Left lung (tissue), 10 donors: ENCODE measurements around the gene KCNH4. TPM values are rescaled to one million over a fixed set of nuclear protein-coding genes. Genes with fewer than 3 reads are reported as not detected.

ENCODE experiments used
- ATAC-seq: fragments of 200-7000 bp; cut with Tn5 transposase; one replicate; pipeline ENCODE4 v1.9.1; 2020; ENCODE audit warnings: moderate library complexity
- DNase-seq, 4 donors: peaks; one replicate each; pipeline ENCODE4 v3.0.0-alpha.2; 2013 to 2020
- H3K27ac ChIP-seq, 2 donors: fragments of 200-600 bp; sonication (generic) in 1 of 2; one replicate each; pipeline versions ENCODE4 v1.5.0 to v1.8.0; 2020 to 2021
- H3K27me3 ChIP-seq, 2 donors: fragments of 200-600 bp; sonication (generic) in 1 of 2; one replicate each; pipeline versions ENCODE4 v1.5.0 to v1.8.0; 2020 to 2021
- H3K36me3 ChIP-seq, 2 donors: fragments of 200-600 bp; sonication (generic) in 1 of 2; one replicate each; pipeline versions ENCODE4 v1.5.0 to v1.8.0; 2020 to 2021
- H3K4me1 ChIP-seq, 2 donors: fragments of 200-600 bp; one replicate each; pipeline ENCODE4 v1.8.0; 2021
- H3K4me3 ChIP-seq, 2 donors: fragments of 200-600 bp; sonication (generic) in 1 of 2; one replicate each; pipeline versions ENCODE4 v1.5.0 to v1.8.0; 2020 to 2021; ENCODE audit warnings: mild to moderate bottlenecking in 1 of 2
- H3K9me3 ChIP-seq, 2 donors: fragments of 200-600 bp; sonication (generic) in 1 of 2; one replicate each; pipeline versions ENCODE4 v1.5.0 to v1.8.0; 2020 to 2021
- intact Hi-C, 2 donors: fragments of 100-400 bp; cut with DNase I; formaldehyde crosslinking; loops; one replicate each; pipeline versions ENCODE4 v1.11.2 to v1.14.2; 2022
- polyA plus RNA-seq, 6 donors: library from polyadenylated mRNA; unstranded; fragments of 120-200 nt; gene quantifications; one replicate each; pipeline ENCODE4 v1.2.1, GENCODE V29; 2013; ENCODE audit not compliant: insufficient read length in 6 of 6
- total RNA-seq, 2 donors: library from RNA; stranded (reverse); fragmentation: NEBNext Ultra II Directional; extraction: Animal tissue kit (Norgen Biotek cat#: 25700); gene quantifications; one replicate each; pipeline ENCODE4 v1.2.1, GENCODE V29; 2021
- TF ChIP-seq, protein P1 (sequence below), 2 donors: fragments of 200-600 bp; sonication (generic) in 1 of 2; IDR thresholded peaks; one replicate each; pipeline versions ENCODE4 v1.5.0 to v1.8.0; 2021; ENCODE audit warnings: antibody characterized with exemption in 2 of 2
- donor health status: DM: no; HTN: yes; CAD: no.
- donor health status: DM: no; HTN: no; CAD: no.

The KCNH4 gene
- total and polyA plus RNA-seq, 8 donors, result 0.03 to 0.16 (median 0.04) TPM; not detected in 2

DNA sequence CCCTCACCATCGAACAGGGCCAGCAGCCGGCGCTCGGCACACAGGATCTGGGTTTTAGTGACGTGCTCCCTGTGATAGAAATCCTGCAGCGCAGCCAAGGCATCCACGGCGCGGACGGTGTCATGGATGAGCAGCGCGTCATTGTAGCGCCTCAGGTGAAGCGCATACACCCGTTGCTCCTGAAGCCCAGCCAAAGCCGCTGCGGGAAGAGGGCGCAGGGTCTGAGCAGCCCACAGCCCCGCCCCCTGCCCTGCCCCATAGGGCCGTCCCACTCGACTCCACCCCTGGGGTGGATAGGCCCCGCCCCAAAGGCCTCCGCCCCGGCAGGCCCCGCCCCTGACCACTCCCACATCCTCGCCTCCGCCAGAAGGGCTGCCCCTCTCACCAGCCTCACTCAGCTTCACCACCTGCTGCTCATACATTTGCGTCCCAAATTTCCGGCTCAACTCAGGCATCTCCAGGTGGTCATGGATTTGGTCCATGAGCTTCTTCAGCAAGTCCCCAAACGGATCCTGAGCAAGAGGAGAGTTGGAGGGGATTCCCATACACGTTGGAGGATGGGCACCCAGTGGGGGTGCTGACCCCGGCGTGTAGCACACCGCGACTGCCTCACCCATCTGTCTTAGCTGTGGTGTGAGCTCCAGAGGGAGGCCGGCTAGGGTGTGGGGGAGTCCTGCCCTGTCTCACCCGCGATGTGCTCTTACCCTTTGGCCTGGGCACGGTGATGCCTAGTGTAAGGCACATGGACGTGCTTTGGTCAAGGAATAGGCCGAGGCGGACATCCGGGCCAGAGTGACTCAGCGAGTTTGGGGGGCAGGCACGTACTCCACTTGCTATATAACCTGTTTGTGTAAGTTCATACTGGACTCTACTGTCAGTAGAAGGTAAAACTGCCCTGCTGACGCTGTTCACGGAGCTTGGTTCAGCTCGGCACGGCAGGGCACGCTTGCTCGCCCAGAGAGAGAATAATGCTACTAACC is 73.1 kb downstream of the KCNH4 start:
- DNase-seq (peak in 3 of 4 donors; percentile 77 to 98 (median 87)), ATAC-seq (peak; percentile 83)
- TF ChIP-seq, protein P1, sequence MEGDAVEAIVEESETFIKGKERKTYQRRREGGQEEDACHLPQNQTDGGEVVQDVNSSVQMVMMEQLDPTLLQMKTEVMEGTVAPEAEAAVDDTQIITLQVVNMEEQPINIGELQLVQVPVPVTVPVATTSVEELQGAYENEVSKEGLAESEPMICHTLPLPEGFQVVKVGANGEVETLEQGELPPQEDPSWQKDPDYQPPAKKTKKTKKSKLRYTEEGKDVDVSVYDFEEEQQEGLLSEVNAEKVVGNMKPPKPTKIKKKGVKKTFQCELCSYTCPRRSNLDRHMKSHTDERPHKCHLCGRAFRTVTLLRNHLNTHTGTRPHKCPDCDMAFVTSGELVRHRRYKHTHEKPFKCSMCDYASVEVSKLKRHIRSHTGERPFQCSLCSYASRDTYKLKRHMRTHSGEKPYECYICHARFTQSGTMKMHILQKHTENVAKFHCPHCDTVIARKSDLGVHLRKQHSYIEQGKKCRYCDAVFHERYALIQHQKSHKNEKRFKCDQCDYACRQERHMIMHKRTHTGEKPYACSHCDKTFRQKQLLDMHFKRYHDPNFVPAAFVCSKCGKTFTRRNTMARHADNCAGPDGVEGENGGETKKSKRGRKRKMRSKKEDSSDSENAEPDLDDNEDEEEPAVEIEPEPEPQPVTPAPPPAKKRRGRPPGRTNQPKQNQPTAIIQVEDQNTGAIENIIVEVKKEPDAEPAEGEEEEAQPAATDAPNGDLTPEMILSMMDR (IDR thresholded peaks at IDR 0.05), result no peak
- no peaks in the 10 kb centered on the region for H3K27me3 ChIP-seq
- peak overlapping the region; percentile 2 to 38 for H3K4me3 ChIP-seq
- intact Hi-C loops, result no loop called here
- H3K27ac ChIP-seq, result no peak overlapping the region
- H3K36me3 ChIP-seq, result peaks cover 0 to 40% of the 10 kb centered on the region in 2 donors
- H3K4me1 ChIP-seq, result peaks cover 8 to 24% of the 10 kb centered on the region in 2 donors
- no peaks in the 10 kb centered on the region for H3K9me3 ChIP-seq

DNA sequence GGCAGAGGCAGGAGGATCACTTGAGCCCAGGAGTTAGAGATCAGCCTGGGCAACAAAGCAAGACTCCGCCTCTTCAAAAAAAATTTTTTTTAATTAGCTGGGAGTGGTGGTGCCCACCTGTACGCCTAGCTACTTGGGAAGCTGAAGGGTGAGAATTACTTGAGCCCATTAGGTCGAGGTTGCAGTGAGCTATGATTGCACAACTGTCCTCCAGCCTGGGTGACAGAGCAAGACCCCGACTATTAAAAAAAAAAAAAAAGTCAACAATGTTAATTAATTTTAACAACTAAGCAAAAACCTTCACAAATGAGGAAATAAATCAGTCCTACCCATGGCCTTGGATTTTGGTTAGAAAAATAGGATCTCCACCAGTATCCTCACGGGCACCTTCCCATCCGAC is 73.8 kb downstream of the KCNH4 start:
- TF ChIP-seq, protein P1 (IDR thresholded peaks at IDR 0.05), result no peak
- Histone ChIP-seq H3K4me1 (peaks cover 6 to 20% of the 10 kb centered on the region in 2 donors), H3K27me3 (no peaks in the 10 kb centered on the region), H3K36me3 (peaks cover 0 to 40% of the 10 kb centered on the region in 2 donors), H3K4me3 (peak overlapping the region in 1 of 2 donors; percentile 38), H3K27ac (no peak overlapping the region), H3K9me3 (no peaks in the 10 kb centered on the region)
- no peak for DNase-seq
- intact Hi-C loops, result no loop called here
- no peak for ATAC-seq

Other genes with a start within 250 kb of the KCNH4 start
- 10 to 100 TPM; 61.5 to 64.9 TPM for gene CNP, start 214.3 kb downstream of the KCNH4 start, total RNA-seq
- 10 to 100 TPM; 53.4 to 75.4 (median 62.6) TPM for gene CNP, start 214.3 kb downstream of the KCNH4 start, polyA plus RNA-seq
- 10 to 100 TPM; 62.1 to 82.0 TPM for gene DNAJC7, start 163.7 kb downstream of the KCNH4 start, total RNA-seq
- 100 to 1,000 TPM; 131 to 161 (median 141) TPM for gene DNAJC7, start 163.7 kb downstream of the KCNH4 start, polyA plus RNA-seq
- 10 to 100 TPM; 29.6 to 32.3 TPM for gene NKIRAS2, start 161.1 kb downstream of the KCNH4 start, total RNA-seq
- gene NKIRAS2, start 161.1 kb downstream of the KCNH4 start, polyA plus RNA-seq, result 10 to 100 TPM; 43.0 to 50.1 (median 46.9) TPM
- 1 to 10 TPM in 1 of 2 donors, under 1 TPM in 1; 0.58 to 1.2 TPM for gene C17orf113, start 130.5 kb downstream of the KCNH4 start, total RNA-seq
- gene C17orf113, start 130.5 kb downstream of the KCNH4 start, polyA plus RNA-seq, result 1 to 10 TPM; 3.5 to 5.2 (median 4.5) TPM
- under 1 TPM; 0.31 to 0.50 TPM for gene ZNF385C, start 82.7 kb downstream of the KCNH4 start, total RNA-seq
- gene ZNF385C, start 82.7 kb downstream of the KCNH4 start, polyA plus RNA-seq, result 1 to 10 TPM; 2.5 to 3.8 (median 3.0) TPM
- gene DHX58, start 68.4 kb downstream of the KCNH4 start, total RNA-seq, result 10 to 100 TPM; 21.6 TPM
- 10 to 100 TPM; 15.4 to 22.4 (median 18.5) TPM for gene DHX58, start 68.4 kb downstream of the KCNH4 start, polyA plus RNA-seq
- gene KAT2A, start 59.8 kb downstream of the KCNH4 start, total RNA-seq, result 10 to 100 TPM; 39.9 to 46.8 TPM
- 10 to 100 TPM; 57.2 to 77.6 (median 73.7) TPM for gene KAT2A, start 59.8 kb downstream of the KCNH4 start, polyA plus RNA-seq
- not detected for gene HSPB9, start 58.3 kb downstream of the KCNH4 start, total RNA-seq
- under 1 TPM; 0.24 to 0.43 (median 0.36) TPM for gene HSPB9, start 58.3 kb downstream of the KCNH4 start, polyA plus RNA-seq
- gene RAB5C, start 26.2 kb downstream of the KCNH4 start, total RNA-seq, result 100 to 1,000 TPM; 139 to 188 TPM
- 100 to 1,000 TPM in 3 of 6 donors, 10 to 100 TPM in 3; 86.9 to 117 (median 103) TPM for gene RAB5C, start 26.2 kb downstream of the KCNH4 start, polyA plus RNA-seq
- not detected for gene HCRT, start 4.3 kb upstream of the KCNH4 start, total RNA-seq
- gene HCRT, start 4.3 kb upstream of the KCNH4 start, polyA plus RNA-seq, result not detected
- gene GHDC, start 13.4 kb upstream of the KCNH4 start, total RNA-seq, result 10 to 100 TPM; 22.5 to 25.8 TPM
- gene GHDC, start 13.4 kb upstream of the KCNH4 start, polyA plus RNA-seq, result 10 to 100 TPM; 16.0 to 20.5 (median 17.1) TPM
- 10 to 100 TPM; 41.5 to 70.9 TPM for gene STAT5B, start 95.2 kb upstream of the KCNH4 start, total RNA-seq
- 10 to 100 TPM; 49.1 to 67.7 (median 57.4) TPM for gene STAT5B, start 95.2 kb upstream of the KCNH4 start, polyA plus RNA-seq
- gene STAT5A, start 107.4 kb upstream of the KCNH4 start, total RNA-seq, result 10 to 100 TPM; 29.3 to 47.4 TPM
- 10 to 100 TPM; 10.3 to 14.4 (median 11.1) TPM for gene STAT5A, start 107.4 kb upstream of the KCNH4 start, polyA plus RNA-seq
- gene STAT3, start 207.3 kb upstream of the KCNH4 start, total RNA-seq, result 100 to 1,000 TPM; 229 to 271 TPM
- gene STAT3, start 207.3 kb upstream of the KCNH4 start, polyA plus RNA-seq, result 10 to 100 TPM; 75.0 to 95.4 (median 78.5) TPM
- 100 to 1,000 TPM; 285 to 320 TPM for gene CAVIN1, start 242.1 kb upstream of the KCNH4 start, total RNA-seq
- 100 to 1,000 TPM; 163 to 224 (median 191) TPM for gene CAVIN1, start 242.1 kb upstream of the KCNH4 start, polyA plus RNA-seq